LNCaP clone FGC (cell line): ENCODE measurements around the gene ZMIZ1.

ENCODE experiments used
- DNase-seq: peaks from one replicate; pipeline ENCODE4 v3.0.0-alpha.2; 2011; ENCODE audit warnings: low read depth
- H3K4me3 ChIP-seq: 2 replicates; pipeline ENCODE4 v1.5.1; 2011; ENCODE audit warnings: mild to moderate bottlenecking, low read depth, low read length, control low read depth
- TF ChIP-seq, protein P1 (sequence below): IDR thresholded peaks from 2 replicates; pipeline ENCODE4 v1.5.1; 2012; ENCODE audit warnings: mild to moderate bottlenecking; ENCODE audit not compliant: control insufficient read depth, insufficient read depth; ENCODE audit errors: extremely low read depth

ZMIZ1 gene

DNA sequence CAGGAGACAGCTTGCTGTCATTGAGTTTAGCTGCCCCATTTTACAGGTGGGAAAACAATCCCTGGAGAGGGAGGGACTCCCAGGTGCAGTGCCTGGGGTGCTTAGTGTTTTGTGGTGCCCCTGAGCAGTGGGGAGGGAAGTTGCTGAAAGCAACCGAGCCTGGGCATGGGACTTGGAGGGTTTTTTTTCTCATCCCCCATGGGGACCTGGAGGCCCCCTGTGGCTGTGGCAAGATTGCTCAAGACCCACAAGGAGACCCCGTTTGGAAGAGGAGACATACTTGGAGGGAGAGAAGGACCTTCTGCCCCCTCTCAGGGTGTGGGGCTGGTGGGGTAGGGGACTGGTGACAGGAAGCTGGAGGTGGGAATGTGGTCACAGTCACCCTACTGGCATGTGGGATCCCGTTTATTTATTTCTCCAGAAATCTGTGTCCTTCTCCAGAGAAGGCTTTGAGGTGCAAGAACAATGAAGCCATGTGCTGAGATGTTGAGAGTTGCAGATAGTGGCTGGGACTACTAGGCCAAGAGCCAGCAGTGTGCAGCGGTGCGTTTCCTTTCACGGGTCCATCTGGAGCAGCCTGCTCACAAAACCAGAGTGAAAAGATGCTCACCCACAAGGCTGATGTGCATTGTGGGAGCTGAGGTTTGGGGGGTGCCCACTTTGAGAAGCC, 21.5 kb downstream of the ZMIZ1 start:
- H3K4me3 ChIP-seq = no peak overlapping the region
- no peak for DNase-seq
- TF ChIP-seq, protein P1, sequence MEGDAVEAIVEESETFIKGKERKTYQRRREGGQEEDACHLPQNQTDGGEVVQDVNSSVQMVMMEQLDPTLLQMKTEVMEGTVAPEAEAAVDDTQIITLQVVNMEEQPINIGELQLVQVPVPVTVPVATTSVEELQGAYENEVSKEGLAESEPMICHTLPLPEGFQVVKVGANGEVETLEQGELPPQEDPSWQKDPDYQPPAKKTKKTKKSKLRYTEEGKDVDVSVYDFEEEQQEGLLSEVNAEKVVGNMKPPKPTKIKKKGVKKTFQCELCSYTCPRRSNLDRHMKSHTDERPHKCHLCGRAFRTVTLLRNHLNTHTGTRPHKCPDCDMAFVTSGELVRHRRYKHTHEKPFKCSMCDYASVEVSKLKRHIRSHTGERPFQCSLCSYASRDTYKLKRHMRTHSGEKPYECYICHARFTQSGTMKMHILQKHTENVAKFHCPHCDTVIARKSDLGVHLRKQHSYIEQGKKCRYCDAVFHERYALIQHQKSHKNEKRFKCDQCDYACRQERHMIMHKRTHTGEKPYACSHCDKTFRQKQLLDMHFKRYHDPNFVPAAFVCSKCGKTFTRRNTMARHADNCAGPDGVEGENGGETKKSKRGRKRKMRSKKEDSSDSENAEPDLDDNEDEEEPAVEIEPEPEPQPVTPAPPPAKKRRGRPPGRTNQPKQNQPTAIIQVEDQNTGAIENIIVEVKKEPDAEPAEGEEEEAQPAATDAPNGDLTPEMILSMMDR = no peak

DNA sequence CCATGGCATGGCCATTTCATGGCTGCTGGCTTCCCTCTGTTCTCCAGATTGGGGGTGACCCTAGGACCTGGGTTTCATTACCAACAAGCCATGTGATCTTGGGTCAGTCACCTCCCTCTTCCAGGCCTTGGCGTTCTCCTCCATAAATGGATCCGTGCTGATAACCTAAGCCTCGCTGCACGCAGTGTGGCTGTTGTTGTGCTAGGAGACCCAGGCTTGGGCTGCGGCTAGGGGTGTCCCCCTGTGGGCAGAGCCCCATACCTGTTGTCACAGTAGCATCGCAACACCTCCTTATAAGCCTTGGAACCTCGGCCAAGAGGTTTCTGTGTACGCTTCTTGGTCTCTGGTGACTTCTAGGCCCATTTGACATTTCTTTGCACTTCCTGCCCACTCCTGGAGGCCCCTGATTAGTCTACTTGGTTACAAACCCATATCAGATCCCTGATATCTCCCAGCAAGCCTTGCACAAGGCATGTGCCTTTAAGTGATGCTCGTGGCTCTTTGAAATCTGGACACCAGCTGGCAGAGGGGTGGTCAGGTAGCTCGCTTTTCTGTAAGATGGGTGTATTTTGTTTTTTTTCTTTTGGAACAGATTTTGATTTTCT, 23.6 kb downstream of the ZMIZ1 start:
- DNase-seq = no peak
- no peak overlapping the region for H3K4me3 ChIP-seq
- TF ChIP-seq, protein P1 = no peak

DNA sequence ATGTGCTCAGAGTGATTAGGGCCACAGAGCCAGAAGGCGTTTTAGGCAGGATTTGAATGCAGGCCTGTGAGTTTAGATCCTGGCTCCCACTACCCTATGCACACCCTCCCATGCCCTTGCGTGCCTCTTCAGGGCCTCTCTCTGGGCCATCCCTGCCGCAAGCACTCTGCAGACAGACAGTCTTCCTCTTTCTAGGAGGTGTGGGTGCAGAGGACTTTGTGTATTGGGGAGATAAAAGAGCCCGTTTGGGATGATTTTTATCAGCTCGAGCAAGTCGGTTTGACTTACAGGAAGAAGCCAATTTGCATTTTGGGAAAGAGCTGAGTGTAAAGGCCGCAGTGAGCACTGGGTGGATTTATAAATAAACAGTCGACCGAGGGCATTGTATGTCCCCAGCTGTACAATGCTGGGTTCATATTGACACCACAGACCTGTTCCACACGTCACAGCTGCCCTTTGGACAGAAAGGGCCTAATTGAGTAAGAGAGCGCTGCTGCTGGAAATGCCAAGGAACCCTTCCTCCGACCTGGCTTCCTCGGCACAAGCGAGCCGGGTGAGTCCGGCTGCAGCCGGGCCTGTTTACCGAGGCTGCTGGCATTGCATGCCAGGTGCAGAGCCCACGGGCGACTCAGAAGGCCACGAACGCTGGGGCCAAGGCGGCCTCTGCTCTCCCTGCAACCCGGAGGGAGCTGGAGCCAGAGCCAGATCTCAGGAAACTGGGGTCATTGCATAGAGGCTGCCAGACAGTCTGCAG, 25.1 kb downstream of the ZMIZ1 start:
- no peak for DNase-seq
- TF ChIP-seq, protein P1 = no peak
- H3K4me3 ChIP-seq = no peak overlapping the region

DNA sequence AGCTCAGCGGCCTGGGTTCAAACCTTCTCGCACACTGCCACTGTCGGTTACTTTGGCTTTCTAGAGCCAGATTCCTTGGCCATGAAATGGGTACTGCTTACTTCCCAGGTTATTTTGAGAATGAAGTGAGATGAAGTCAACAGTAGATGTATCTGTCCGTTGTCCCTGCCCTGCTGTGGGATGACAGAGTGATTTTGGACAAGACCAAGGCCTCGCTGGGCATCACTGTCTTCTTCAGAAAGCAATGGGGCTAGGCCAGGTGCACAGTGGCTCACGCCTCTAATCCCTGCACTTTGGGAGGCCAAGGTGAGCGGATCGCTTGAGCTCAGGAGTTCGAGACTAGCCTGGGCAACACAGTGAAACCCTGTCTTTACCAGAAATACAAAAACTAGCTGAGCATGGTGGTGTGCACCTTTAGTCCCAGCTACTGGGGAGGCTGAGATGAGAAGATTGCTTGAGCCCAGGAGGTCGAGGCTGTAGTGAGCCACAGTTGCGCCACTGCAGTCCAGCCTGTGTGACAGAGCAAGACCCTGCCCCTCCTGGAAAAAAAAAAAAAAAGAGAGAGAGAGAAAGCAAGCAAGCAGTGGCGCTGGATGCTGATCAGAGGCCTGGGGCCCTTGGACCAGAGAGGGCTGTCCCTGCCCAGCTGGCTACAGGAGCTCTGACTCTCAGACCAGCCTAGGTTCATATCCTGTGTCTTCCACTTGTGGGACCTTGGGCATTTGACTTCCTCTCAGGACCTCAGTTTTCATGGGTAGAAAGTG, 25.8 kb downstream of the ZMIZ1 start:
- TF ChIP-seq, protein P1 = no peak
- no peak for DNase-seq
- no peak overlapping the region for H3K4me3 ChIP-seq

DNA sequence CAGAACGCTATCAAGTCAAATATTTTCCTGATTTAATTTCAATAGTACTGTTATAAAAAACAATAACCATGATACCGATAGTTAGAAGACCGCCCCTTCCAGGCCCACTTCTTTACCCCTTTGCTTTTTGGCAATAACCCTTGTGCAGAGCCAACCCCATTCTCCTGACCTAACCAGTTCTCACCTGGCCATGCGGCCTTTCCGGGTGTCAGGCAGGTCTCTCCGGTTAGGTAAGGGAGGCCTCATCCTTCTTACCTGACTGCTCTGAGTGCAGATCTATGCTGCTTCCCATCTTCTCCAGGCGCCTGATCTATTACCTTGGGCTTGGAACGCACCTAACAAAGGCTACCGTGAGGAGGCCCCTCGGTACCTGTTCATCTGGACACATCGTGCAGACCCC, 26.6 kb downstream of the ZMIZ1 start:
- TF ChIP-seq, protein P1 = no peak
- DNase-seq = peak; percentile 77
- H3K4me3 ChIP-seq = no peak overlapping the region

DNA sequence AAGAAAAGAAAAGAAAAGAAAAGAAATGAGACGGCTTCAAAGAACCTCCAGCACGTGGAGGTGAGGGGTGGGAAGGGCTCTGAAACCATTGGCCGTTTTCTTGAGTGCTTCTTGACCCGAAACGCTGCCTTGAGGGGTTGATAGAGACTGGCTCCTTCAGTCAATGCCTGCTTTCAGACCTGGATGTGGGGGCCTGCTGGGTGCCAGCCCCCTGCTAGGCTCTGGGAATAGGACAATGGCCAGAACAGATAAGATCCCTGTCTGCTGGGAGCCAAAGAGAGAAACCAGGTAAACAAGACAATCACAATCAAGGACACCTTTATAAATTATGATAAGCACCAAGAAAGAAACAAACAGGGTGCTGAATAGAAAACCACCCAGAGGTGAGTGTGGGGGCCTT, 27.7 kb downstream of the ZMIZ1 start:
- no peak for DNase-seq
- no peak overlapping the region for H3K4me3 ChIP-seq
- TF ChIP-seq, protein P1 = no peak
